Pulmonary artery endothelial cell (primary cell): Measurements from ENCODE around the gene NPSR1. TPM values are rescaled to one million over a fixed set of nuclear protein-coding genes. Genes with fewer than 3 reads are reported as not detected.
"Not testable (repeated sequence)": the region's sequence is repeated elsewhere in the genome, so short reads cannot be mapped to it uniquely, and the experiment has no call there.

Experiments used
- DNase-seq: peaks from one replicate; pipeline ENCODE4 v3.0.0-alpha.2; 2011; ENCODE audit warnings: low read depth, low spot score
- total RNA-seq: library from RNA; depleted of rRNA; stranded (reverse); fragments of >200 nt; gene quantifications from 2 replicates; pipeline ENCODE4 v1.2.3, GENCODE V29; 2014

Gene NPSR1
- total RNA-seq, 1 donor from 2014 or later: not detected

DNA sequence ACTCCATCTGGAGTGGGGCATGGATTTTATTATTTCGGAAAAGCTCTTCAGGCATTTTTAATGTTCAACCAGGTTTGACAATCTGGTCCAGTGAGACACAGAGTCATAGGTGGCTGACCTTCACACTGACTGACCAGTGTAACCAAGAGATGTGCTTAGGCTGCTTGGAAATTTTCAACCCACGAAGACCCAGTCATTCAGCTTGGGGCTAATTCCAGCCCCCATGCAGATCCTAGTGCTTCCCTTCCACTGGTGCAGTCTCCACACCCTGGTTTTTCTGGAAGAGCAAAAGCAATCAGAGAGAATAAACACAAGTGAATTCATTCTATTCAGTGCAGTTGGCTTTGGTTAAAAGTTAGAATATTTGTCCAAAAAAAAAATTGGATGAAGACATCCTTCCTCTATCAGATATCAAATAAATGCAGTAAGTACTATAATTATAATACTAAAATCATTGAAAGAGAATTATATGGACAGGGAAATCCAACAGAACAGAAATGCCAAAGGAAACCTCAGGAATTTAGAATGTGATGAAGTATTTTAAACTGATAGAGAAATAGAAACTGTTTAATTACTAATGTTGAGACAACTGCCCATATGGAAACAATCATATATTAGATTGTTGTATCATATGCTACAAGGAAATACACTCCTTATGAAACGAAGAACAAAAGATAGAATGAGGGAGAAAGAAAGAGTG, 178.0 kb downstream of the NPSR1 start:
- no peak for DNase-seq

DNA sequence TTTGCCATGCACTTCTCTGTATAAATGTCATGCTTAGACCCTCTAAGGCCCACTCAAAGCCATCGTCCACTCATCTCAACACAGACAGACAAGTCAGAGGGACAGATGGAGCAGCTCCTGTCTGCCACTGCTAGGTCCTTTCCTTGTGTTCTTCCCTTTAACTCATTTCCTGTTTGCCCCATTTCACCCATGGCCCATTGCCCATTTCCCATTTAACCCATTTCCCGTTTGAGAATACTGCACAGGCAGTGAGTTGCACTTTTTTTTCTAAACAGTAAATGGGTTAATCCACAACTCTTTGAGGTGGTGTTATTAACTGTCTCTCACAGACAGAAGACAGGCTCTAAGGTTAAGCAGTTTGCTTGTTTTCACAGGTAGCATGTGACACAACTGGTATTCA, 179.3 kb downstream of the NPSR1 start:
- no peak for DNase-seq

GRCh38 chr7:34837801-34838201, 179.8 kb downstream of the NPSR1 start:
- no peak for DNase-seq

GRCh38 chr7:34838329-34838728, 180.3 kb downstream of the NPSR1 start:
- no peak for DNase-seq

DNA sequence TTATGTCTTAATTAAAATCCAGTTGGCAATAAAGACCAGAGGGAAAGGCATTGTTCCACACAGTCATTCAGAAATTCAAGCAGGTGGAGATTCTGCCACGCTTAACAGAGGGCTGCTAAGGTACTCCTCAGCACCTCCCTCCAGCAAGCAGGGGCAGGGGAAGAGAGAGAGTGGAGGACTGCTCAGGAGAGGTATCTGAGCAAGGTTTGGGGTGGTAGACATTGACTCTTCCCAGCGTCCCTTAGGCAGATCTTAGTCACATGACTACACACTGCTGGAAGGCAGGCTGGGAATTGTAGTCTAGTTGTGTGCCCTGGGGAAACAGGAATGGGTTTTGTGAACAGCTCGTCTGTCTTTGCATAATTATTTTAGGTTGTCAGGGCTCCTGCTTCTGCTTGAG, 181.6 kb downstream of the NPSR1 start:
- no peak for DNase-seq

- no peak for DNase-seq
These were observed 182.3 kb downstream of the NPSR1 start for GRCh38 chr7:34840176-34840785.

- DNase-seq: no peak
These were observed 183.3 kb downstream of the NPSR1 start for GRCh38 chr7:34841326-34841725.

DNA sequence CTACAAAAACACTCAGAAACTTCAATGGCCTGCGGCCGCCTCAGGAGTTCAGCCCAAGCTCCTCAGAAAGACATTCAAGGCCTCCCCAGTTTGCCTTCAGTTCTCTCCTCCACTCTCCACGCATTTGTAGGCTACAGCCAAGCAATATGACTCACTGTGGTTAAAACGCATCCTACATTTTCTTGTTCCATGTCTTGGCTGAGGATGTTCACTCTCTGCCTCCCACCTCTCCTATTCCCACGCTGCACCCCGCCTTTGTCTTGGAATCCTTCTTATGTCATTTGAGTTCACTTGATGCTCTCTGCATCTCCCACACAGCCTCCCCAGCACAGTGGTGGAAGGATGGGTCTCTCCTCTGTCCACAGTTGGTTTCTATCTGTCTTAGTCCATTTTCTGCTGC, 184.8 kb downstream of the NPSR1 start:
- DNase-seq: no peak

DNA sequence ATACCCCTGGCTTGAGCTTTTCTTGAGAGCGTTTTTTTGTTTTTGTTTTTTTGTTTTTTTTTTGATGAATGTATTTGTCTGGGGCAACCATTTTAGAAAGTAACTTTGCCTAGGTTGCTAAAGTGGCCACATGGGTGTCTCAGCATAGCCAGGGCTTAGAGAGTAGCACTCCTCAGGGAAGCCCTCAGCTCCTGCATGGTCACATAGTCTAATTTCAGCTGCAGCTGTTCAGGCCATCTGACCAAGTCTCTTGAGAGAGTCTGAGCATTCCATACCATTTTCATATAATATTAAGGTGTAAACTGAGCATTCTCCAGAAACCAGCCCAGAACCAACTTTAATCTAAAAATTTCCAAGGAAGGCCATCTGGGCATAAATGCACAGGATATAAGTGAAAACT, 186.4 kb downstream of the NPSR1 start:
- no peak for DNase-seq

- no peak for DNase-seq
These were observed 187.1 kb downstream of the NPSR1 start for GRCh38 chr7:34844936-34845665.

GRCh38 chr7:34845666-34846361, 187.8 kb downstream of the NPSR1 start:
- no peak for DNase-seq

- no peak for DNase-seq
These were observed 189.0 kb downstream of the NPSR1 start for GRCh38 chr7:34846976-34847375.

DNA sequence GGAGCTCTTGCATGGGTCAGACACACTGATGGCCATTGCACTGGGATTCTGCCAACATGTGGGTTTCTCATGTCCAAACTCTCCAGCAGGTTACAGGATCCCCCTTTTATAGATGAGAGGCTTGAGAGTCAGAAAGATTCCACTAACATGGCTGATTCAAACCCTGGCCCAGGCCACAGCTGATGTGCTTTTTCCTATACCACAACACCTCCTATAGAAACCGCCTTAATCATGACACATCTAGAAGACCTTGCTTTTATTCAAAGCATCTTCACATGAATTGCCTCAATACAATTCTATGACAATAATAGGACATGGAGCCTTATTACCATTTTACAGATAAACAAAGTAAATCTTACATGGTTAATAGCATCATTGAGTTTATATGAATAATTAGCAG, 190.7 kb downstream of the NPSR1 start:
- no peak for DNase-seq

DNA sequence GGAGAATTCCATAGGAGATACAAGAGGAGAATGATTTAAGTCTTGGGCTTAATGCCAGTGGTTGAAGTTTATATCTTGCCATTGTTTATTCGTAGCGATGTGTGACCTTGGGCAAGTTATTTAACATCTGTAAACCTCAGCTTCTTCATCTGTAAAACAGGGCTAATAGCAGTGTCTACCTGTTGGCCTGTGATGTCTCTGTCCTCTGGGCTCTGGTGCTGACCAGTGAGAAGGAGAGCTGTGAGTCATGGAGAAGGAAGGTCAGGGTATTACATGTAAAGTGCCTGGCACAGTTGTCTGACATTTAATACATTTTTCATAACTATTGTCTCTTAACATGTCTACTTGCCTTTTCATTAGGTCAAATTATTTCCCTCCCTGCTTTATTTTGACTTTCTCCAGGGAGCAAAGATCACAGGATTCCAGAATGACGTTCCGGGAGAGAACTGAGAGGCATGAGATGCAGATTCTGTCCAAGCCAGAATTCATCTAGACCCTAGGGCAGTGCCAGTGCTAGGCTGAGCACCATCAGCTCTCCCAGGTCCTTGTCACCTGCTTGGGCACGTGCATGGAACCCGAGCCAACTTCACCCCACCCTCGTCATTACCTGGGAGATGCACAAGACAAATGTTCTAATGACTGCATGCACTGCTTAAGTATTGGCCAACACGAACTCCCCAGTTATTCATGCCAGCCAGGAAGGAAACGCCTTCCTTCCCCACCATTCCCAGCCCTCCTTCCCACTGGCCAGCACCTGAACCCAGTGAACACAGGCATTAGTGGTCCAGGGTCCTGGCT, 191.3 kb downstream of the NPSR1 start:
- DNase-seq: no peak

DNA sequence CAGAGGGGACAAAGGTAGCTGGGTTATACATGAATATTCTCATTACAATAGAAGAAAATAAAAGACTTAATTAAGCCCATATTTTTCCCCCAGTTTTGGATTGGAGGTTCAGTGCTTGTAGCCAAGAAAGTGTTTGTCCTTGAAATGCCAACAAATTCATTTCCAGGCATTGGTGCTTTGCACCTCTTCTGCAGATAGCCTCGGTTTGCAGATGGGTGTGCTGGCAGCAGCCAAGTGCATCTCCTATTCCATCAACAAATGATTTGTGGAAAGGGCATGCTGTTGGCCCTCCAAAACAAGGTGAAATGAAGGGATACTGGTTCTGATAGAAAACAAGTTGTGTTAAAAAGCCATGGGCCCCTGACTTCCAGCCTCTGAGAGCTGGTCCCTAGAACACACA, 192.0 kb downstream of the NPSR1 start:
- no peak for DNase-seq

- no peak for DNase-seq
These were observed 192.7 kb downstream of the NPSR1 start for GRCh38 chr7:34850681-34851080.

DNA sequence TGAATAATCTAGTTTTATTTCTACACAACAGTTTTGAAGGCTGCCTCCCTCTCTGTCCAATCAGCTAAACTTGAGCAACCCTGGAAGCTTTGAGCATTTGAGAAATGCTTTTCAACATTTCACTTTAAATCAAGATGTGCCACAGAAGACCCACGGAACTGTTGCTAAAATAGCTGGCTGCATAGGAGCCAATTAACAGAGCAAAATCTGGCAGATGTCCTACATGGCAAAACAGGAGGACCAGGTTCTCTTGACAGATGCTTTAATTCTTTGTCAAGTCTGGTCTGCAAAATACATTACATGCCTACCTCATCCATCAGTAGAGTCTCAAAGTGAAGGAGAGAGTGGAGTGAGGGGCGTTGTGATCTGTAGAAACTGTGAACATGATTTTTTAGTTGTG, 193.4 kb downstream of the NPSR1 start:
- DNase-seq: no peak

- DNase-seq: not testable (repeated sequence)
These were observed 200.4 kb downstream of the NPSR1 start for GRCh38 chr7:34858444-34858843.

DNA sequence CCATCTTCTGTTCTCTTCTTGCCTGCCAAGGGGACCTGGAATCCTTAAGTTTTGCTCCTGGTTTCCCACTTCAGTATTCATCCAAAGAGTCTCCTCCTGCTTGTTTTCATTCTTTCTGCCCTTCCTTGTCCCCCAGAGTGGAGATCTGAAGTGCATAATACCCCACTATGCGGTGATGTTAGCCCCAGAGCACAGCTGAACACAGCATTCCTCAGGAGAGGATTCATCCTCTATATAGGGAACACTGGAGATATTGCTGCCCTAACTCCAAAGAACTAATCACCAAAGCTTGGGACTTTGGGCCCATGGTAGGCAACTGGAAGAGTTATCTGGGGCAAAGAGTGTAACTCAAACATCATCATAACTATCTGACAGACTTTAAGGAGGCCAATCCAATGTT, 201.3 kb downstream of the NPSR1 start:
- not testable (repeated sequence) for DNase-seq

DNA sequence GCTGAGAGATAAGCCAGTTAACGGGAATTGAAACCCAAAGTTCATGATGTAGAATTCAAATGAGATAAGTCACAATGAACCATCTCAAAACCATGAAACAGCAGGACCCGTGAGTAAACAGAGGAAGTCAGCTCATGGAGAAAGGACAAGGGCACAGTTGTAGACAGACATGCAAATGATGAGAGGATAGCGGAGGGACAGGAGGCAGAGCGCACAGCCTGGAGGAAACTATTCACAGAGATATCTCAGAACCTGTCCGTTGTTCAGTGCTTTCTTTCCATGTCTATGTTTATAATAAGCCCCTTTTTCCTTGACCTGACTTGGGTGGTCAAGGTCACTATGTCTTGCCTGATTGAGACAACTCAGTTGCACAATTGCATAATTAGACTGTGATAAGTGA, 208.2 kb downstream of the NPSR1 start:
- not testable (repeated sequence) for DNase-seq

DNA sequence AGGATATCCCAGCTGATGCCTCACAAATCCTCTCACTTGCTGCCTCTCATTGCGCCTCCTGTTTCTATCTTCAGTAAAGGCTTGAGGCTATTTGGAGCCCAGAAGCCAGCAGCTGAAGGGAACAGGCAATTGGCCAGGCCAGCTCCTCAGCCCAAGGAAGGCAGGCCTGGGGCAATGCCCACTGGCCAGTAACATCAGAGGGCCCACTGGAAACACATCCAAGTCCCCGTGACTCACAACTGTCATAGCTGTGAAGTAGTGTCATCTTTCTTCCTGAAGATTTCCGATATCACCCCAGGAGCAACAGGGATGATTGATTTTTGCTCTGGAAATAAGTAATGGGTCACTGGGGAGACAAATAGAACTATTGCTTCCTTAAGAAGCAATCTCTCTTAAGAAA, 209.3 kb downstream of the NPSR1 start:
- DNase-seq: not testable (repeated sequence)
